GM18517 (cell line): ENCODE measurements around the gene ATP9B.
A peak's percentile ranks its signal among the peaks of the same experiment; 100 is the strongest.

ENCODE experiments used
- ATAC-seq: cut with Tn5 transposase; IDR thresholded peaks from one replicate; pipeline ENCODE4 v1.9.1; 2021; ENCODE audit warnings: mild to moderate bottlenecking, moderate library complexity; ENCODE audit not compliant: unreplicated experiment

The ATP9B gene

GRCh38 chr18:79422022-79422782 is 353.0 kb downstream of the ATP9B start:
- ATAC-seq: peak; percentile 90

DNA sequence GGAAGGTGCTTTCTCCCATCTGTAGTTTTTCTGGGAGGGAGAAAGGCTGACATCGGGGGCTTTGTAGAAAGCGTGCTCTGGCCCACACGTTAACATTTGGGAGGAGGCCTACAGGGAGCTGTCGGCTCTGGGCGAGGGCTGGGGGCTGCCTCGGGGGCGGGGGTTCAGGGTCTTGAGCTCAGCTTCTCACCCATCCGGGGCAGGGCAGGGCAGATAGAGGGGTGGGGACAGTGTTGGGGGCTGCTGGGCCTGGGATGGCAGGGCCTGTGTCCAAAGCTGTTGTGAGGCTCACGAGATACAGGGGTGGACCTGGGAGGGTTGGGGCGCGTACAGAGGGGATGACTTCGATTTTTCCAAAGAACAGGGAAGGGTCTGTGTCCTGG is 353.6 kb downstream of the ATP9B start:
- ATAC-seq: no peak

- no peak for ATAC-seq
Measured at GRCh38 chr18:79423211-79424007, 354.2 kb downstream of the ATP9B start.

- no peak for ATAC-seq
Measured at GRCh38 chr18:79424008-79424565, 354.9 kb downstream of the ATP9B start.

- no peak for ATAC-seq
Measured at GRCh38 chr18:79424880-79425568, 355.8 kb downstream of the ATP9B start.

DNA sequence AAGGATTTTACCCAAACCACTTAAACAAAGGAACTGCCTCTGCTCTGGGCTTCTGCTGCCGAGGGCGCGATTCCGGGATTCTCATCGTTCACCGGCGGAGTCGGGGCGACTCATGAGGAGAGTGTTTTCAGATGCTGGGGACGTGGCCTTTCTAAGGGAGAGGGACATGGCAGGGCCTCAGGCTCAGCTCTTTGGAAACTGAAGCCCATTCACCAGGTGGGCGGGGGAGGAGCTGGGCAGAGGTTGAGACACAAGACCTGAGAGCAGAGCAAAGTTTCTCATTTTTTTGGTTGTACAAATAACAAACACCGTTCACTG is 356.3 kb downstream of the ATP9B start:
- no peak for ATAC-seq

DNA sequence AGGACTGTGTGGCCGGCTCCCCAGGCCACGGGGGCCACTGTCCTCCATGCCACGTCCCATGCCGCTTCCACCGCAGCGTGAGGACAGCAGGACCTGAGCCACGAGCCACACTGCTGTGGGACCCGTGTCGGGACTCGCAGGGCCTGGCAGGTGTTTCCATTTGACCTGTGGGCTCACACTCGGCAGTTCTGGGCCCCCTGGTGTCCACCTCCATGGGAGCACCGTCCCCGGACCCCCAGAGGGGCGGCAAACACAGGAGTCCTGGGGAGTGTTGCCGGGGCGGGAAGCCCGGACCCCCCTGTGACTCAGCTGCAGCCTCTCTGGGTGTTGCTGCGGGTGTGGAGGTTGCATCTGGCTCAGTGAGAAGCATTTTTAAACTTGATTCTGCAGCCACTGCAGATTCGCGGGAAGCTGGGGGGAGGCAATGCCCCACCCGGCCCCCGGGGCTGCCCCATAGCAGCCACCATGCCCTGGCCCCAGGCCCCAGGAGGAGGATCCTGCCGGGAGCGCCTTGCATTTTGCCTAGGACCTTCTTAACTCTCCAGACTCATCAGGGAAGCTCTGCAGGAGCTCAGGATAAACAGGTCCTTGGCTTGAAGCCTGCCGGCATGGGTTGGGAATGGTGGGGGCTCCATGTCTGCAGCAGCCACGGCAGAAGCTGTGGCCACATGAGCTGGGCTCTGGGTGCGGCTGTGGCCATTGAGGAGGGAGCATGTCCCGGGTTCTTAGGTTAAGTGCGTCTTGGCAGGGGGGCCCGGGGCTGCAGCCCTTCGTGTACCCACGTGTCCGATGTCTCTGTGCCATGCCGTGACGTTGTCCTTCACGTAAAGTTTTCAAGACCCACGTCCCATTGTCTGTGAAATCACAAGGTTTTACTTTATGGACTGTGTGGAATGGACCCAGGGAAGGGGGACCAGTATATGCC is 357.4 kb downstream of the ATP9B start:
- no peak for ATAC-seq

DNA sequence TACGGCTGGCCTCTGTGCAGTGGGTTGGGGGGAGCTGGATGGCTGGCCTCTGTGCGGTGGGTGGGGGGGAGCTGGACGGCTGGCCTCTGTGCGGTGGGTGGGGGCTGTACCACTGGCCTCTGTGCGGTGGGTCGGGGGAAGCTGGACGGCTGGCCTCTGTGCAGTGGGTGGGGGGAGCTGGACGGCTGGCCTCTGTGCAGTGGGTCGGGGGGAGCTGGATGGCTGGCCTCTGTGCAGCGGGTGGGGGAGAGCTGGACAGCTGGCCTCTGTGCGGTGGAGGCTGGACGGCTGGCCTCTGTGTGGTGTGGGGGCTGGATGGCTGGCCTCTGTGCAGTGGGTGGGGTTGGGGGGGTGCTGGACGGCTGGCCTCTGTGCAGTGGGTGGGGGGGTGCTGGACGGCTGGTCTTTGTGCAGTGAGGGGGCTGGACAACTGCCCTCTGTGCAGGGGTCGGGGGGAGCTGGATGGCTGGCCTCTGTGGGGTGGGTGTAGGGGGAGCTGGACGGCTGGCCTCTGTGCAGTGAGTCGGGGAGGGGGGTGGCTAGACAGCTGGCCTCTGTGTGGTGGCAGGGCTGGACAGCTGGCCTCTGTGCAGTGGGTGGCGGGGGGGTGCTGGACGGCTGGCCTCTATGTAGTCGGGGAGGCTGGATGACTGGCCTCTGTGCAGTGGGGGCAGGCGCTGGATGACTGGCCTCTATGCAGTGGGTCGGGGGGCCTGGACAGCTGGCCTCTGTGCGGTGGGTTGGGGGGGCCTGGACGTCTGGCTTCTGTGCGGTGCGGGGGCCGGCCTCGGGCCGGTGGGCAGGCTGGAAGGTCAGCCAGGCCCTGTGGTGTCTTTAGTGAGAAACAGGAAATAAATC is 358.4 kb downstream of the ATP9B start:
- ATAC-seq: no peak
